Activated T-cell treated with anti-CD3 and anti-CD28 coated beads for 4 hours (primary cell): ENCODE measurements around the gene RACGAP1.

ENCODE experiments used
- DNase-seq: peaks from one replicate; pipeline ENCODE4 v3.0.0-alpha.2; 2020

The RACGAP1 gene, protein sequence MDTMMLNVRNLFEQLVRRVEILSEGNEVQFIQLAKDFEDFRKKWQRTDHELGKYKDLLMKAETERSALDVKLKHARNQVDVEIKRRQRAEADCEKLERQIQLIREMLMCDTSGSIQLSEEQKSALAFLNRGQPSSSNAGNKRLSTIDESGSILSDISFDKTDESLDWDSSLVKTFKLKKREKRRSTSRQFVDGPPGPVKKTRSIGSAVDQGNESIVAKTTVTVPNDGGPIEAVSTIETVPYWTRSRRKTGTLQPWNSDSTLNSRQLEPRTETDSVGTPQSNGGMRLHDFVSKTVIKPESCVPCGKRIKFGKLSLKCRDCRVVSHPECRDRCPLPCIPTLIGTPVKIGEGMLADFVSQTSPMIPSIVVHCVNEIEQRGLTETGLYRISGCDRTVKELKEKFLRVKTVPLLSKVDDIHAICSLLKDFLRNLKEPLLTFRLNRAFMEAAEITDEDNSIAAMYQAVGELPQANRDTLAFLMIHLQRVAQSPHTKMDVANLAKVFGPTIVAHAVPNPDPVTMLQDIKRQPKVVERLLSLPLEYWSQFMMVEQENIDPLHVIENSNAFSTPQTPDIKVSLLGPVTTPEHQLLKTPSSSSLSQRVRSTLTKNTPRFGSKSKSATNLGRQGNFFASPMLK

GRCh38 chr12:50025187-50026059 lies at the start of gene RACGAP1:
Gene RACGAP1 (minus strand): TSS chr12:50025494. CDS start chr12:50016715, 8,779 bp downstream.
- DNase-seq, result peak; percentile 92

DNA sequence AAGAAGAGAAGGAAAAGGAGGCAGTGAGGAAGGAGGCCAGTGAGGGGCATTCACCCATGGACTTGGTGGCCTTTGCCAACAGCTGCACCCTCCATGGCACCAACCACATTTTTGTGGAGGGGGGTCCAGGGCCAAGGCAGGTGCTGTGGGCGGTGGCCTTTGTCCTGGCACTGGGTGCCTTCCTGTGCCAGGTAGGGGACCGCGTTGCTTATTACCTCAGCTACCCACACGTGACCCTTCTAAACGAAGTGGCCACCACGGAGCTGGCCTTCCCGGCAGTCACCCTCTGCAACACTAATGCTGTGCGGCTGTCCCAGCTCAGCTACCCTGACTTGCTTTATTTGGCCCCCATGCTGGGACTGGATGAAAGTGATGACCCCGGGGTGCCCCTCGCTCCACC lies 48.4 kb upstream of the RACGAP1 start:
- no peak for DNase-seq

DNA sequence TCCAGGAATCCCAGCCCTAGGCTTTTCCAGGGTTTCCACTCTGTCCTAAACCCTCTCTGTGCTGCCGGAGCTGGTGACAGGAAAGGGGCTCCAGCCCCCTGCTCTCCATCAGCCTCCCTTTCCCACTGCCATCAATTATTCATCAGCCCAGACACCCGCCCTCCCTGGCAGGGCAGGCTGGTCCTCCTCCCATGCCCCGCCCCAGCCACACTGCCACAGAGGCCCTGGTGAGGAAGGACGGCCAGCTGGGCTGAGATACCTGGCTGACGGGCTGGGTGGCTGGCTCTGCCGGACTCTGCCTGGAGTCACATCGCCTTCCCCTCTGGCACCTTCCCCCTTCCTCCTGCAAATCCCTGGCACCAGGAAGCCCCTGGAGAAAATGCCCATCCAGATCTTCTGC lies 47.9 kb upstream of the RACGAP1 start:
- no peak for DNase-seq

- DNase-seq, result no peak
Observed at GRCh38 chr12:50072198-50072907, 47.1 kb upstream of the RACGAP1 start.

- peak; percentile 58 for DNase-seq
Observed at GRCh38 chr12:50070314-50071060, 45.2 kb upstream of the RACGAP1 start.

GRCh38 chr12:50069539-50069938 lies 44.2 kb upstream of the RACGAP1 start:
- no peak for DNase-seq

GRCh38 chr12:50069069-50069468 lies 43.8 kb upstream of the RACGAP1 start:
- no peak for DNase-seq

DNA sequence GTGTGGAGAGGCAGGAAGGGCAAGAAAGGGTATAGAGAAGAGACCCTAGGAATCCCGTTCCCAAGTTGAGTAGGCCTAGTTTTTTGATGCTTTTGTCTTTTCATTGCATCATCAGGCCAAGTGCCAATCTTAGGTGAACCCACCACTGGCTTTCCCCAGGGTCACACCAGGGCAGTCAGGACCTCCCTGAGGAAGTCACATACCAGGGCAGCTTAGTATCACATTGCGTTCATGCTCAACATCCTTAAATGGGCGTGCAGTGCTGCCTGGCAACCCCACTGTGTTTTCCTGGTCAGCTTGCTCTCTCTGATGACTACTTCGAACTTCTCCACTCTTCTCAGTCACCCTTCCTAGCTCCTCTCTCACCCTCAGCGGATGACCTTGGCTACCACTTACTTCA lies 41.1 kb upstream of the RACGAP1 start:
- DNase-seq, result no peak

GRCh38 chr12:50065726-50066310 lies 40.5 kb upstream of the RACGAP1 start:
- DNase-seq, result no peak

DNA sequence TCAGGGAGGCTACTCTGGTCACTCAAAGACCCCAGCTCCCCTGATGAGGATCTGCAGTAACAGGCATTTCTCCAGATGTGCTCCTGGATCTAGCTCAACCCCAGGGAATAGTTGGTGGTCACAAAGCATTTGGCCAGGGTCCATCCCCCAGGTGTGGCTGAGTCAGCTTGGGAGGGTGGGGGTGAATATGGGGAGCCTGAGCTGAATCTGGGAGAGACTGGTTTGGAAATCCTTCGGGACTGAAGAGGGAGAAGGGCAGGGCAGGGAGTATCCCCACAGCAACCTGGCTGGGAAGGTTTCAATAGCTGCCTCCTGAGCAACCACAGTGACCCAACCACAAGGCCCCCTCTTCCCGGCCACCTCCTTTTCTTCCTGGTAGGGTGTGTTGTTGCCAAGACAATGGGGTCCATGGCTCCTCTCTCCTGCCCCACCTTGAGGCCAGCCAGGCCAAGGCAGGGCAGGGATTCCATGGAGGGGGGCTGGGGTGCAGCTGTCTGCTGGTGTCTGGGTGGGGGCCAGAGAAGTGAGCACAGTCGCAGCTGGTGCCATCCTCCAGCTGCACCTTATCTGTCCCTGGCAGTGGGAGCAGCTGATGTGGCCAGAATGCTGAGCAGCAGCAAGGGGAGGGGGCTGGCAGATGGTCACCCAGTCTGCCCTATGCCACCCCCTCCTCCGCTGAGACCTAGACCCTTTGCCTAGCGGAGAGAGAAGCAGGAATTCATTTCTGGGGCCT lies 37.6 kb upstream of the RACGAP1 start:
- no peak for DNase-seq

GRCh38 chr12:50061946-50062686 lies 36.8 kb upstream of the RACGAP1 start:
- DNase-seq, result no peak

DNA sequence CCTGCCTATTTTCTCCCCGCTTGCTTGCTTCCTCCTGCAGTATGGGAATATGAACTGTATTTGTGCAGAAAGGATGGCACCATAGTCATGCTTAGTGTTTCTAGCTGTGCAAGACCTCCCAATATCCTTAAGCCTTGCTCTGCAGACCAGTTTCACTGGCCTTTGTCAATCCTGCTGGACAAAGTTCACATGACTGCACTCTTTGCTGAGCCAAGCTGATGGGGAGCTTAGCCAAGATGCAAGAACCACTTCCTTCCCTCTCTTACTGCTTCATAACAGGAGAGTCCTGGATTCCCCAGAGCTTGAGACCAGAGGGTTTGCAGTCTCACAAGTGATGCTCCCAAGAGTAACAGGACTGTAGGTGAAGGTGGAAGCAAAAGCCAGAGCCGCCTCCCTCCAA lies 35.9 kb upstream of the RACGAP1 start:
- no peak for DNase-seq

DNA sequence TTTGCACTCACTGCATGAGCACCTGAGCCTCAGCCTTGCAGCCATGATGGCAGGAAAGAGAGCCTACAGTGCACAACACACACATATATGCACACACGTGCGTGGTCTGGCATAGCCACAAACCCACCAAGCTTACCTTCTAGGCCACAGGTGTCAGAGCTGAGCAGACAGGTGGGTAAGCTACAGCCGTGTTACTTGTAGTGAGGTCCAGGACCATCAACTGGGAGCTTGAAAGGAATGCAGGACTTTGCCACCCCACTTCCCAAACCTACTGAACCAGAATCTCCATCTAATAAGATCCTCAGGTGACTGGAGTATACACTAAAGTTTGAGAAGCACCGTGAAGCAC lies 34.8 kb upstream of the RACGAP1 start:
- no peak for DNase-seq

DNA sequence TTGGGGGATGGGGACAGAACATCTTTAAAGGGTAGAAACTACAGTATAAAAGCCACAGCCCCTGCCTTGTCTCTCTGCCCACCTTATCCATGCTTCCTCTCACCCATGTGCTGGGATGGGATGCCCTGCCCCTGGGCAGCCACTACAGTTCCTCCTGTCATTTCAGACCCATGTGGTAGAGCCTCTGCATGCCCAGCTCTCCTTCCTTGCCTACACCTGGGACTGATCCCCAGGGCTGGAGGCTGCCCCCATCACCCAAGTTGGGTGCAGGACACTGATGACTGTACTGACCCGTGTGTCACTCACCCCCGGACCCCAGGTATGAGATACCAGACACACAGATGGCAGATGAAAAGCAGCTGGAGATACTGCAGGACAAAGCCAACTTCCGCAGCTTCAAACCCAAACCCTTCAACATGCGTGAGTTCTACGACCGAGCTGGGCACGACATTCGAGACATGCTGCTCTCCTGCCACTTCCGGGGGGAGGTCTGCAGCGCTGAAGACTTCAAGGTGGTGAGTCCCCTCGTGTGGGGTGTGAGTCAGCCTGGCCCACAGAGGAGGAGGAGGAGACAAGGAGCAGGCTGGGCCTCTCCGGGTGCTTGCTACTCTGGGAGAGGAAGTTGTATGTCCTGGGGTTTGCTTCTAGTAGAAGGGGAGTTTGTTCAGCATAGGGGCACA lies 34.3 kb upstream of the RACGAP1 start:
- peak; percentile 41 for DNase-seq

DNA sequence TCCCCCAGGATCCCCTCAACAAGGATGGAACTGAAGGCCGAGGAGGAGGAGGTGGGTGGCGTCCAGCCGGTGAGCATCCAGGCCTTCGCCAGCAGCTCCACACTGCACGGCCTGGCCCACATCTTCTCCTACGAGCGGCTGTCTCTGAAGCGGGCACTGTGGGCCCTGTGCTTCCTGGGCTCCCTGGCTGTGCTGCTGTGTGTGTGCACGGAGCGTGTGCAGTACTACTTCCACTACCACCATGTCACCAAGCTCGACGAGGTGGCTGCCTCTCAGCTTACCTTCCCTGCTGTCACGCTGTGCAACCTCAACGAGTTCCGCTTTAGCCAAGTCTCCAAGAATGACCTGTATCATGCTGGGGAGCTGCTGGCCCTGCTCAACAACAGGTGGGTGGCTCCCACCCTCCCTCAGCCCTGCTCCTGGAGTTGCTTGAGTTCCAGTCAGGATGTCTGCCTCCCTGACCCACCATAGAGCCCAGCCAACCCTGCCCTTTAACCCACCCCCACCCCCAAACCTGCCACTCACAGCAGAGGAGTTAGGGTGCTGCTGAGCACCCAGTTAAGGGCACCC lies 33.5 kb upstream of the RACGAP1 start:
- no peak for DNase-seq

DNA sequence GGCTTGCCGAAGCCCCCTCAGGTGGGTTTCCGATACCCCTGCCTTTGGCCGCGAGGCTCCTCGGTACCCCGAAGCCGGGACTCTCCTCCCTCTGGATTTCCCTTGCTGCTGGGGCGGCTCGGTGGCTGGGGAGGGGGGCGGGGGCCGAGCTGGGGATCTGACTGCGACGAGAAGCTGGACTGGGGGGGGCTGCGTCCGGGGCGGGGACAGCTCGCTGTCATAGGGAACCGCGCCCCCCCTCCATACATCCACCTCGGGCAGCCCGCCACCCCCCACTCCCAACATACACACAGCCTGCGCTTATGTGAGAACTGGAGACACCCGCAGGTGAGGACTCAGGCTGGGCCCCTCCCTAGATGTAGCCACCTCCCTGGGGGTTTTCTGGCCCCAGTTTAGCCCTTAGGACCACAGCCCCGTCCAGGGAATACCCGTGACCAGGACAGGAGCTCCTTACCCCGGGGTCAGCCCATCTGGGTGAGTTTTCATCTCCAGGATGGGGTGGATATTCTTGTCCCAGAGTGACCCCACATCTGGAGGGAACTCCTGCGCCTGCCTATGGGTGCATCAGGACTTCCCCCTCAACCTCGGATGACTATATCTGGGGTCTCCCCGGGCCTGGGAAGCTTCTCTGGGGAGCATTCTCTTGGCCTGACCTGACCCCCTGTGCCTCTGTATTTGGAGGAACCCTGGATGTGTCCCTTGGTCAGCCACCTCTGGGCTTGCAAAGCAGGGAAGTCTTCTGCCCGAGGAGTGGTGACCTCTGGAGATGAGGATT lies 32.8 kb upstream of the RACGAP1 start:
- DNase-seq, result no peak

GRCh38 chr12:50057000-50057841 lies 31.9 kb upstream of the RACGAP1 start, which contains the start of gene ASIC1:
Gene ASIC1 (plus strand): TSS chr12:50057596. CDS start chr12:50058767, 1,171 bp downstream.
- DNase-seq, result peak; percentile 33

DNA sequence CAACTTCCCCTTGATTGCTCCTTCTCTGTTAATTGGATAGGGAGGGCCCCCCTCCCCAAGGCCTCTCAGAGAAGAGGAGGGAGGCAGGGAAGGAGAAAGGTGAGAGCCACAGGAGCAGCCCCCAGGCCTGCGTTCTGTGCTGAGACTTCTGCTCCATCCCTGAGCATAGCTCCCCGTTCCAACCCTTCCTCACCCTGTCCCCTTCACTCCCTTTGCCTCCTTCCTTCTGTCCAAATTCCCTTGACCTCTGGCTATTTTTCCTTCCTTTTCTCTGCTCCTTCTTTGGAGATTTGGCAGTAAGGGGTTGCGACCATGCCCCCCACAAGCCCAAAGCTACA lies 31.3 kb upstream of the RACGAP1 start:
- no peak for DNase-seq
